ENCODE results near the gene MIGA1. TPM values are rescaled to one million over a fixed set of nuclear protein-coding genes. Genes with fewer than 3 reads are reported as not detected.

Gene MIGA1
- total and polyA plus RNA-seq, 9 of the 15 experiments (the other 6 are each of a cell fraction or from before 2014, with no cell fraction given), result 1.6 to 5.1 (median 2.9) TPM

DNA sequence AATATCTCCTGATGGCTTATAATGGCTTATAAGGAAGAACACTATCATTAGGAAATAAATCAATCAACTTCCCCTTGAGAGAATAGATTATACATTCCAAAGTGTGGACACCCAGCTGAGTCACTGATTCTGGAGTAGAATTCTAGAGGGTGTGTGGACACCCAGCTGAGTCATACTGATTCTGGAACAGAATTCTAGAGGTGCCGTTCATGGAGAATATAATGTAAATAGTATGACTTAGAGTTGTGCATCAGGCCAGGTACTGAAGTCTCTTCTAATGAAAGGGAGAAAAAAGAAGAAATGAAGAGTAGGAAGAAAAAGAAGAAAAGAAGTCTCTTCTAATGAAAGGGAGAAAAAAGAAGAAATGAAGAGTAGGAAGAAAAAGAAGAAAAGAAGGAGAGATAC is 17.4 kb upstream of the MIGA1 start (continued):
- peak; percentile 35; the same call in 1 of the 2 replicates for TF ChIP-seq NCOR1 (IDR thresholded peaks at IDR 0.05)
- TF ChIP-seq SIN3A (IDR thresholded peaks at IDR 0.05; ENCODE audit: borderline replicate concordance in 2 of 2, control insufficient read depth in 1 of 2, low read depth in 2 of 2, low read length in 2 of 2), result no peak
- TF ChIP-seq, protein P1, sequence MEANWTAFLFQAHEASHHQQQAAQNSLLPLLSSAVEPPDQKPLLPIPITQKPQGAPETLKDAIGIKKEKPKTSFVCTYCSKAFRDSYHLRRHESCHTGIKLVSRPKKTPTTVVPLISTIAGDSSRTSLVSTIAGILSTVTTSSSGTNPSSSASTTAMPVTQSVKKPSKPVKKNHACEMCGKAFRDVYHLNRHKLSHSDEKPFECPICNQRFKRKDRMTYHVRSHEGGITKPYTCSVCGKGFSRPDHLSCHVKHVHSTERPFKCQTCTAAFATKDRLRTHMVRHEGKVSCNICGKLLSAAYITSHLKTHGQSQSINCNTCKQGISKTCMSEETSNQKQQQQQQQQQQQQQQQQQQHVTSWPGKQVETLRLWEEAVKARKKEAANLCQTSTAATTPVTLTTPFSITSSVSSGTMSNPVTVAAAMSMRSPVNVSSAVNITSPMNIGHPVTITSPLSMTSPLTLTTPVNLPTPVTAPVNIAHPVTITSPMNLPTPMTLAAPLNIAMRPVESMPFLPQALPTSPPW (CRISPR knock-in tag; IDR thresholded peaks at IDR 0.05), result peak; percentile 26; the same call in 1 of the 2 replicates
- no peak for TF ChIP-seq CCAR2 (IDR thresholded peaks at IDR 0.05; ENCODE audit: low read depth, low read length)
- no peak for TF ChIP-seq SMAD4 (CRISPR knock-in tag; conservative IDR thresholded peaks at IDR 0.05)
- TF ChIP-seq CXXC5 (CRISPR knock-in tag; IDR thresholded peaks at IDR 0.05), result peak; percentile 59; the same call in 1 of the 2 replicates
- TF ChIP-seq, protein P2, sequence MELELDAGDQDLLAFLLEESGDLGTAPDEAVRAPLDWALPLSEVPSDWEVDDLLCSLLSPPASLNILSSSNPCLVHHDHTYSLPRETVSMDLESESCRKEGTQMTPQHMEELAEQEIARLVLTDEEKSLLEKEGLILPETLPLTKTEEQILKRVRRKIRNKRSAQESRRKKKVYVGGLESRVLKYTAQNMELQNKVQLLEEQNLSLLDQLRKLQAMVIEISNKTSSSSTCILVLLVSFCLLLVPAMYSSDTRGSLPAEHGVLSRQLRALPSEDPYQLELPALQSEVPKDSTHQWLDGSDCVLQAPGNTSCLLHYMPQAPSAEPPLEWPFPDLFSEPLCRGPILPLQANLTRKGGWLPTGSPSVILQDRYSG (tag; conservative IDR thresholded peaks at IDR 0.05; ENCODE audit: low read depth), result no peak
- no peak for TF ChIP-seq EGR1 (conservative IDR thresholded peaks at IDR 0.05)
- no peak for TF ChIP-seq HLTF (IDR thresholded peaks at IDR 0.05)
- no peak for TF ChIP-seq ZNF507 (tag; conservative IDR thresholded peaks at IDR 0.05)
- TF ChIP-seq TAF7 (tag; IDR thresholded peaks at IDR 0.05), result no peak
- no peak for TF ChIP-seq TCFL5 (CRISPR knock-in tag; conservative IDR thresholded peaks at IDR 0.05)
- TF ChIP-seq THRAP3 (IDR thresholded peaks at IDR 0.05; ENCODE audit: borderline replicate concordance), result no peak
- peak; percentile 36; the same call in 1 of the 2 replicates for TF ChIP-seq CBFA2T3 (IDR thresholded peaks at IDR 0.05)
- peak; percentile 72 for TF ChIP-seq ARID1B (IDR thresholded peaks at IDR 0.05)
- TF ChIP-seq FIP1L1 (IDR thresholded peaks at IDR 0.05; ENCODE audit: low read depth, low read length, poor library complexity, severe bottlenecking), result no peak
- TF ChIP-seq RFX5 (IDR thresholded peaks at IDR 0.05; ENCODE audit: low read depth, low read length), result no peak
- no peak for TF ChIP-seq PRPF4 (IDR thresholded peaks at IDR 0.05; ENCODE audit: insufficient read depth, low read depth, low read length, poor library complexity, severe bottlenecking)
- TF ChIP-seq XRCC3 (IDR thresholded peaks at IDR 0.05), result no peak
- no peak for TF ChIP-seq ARID2 (IDR thresholded peaks at IDR 0.05)
- TF ChIP-seq SMARCC2 (IDR thresholded peaks at IDR 0.05; ENCODE audit: low read depth), result peak; percentile 62; the same call in 1 of the 2 replicates
- peak; percentile 28 to 100; a peak in 3 of 4 replicates for TF ChIP-seq ARNT (IDR thresholded peaks at IDR 0.05)
- TF ChIP-seq, protein P3, sequence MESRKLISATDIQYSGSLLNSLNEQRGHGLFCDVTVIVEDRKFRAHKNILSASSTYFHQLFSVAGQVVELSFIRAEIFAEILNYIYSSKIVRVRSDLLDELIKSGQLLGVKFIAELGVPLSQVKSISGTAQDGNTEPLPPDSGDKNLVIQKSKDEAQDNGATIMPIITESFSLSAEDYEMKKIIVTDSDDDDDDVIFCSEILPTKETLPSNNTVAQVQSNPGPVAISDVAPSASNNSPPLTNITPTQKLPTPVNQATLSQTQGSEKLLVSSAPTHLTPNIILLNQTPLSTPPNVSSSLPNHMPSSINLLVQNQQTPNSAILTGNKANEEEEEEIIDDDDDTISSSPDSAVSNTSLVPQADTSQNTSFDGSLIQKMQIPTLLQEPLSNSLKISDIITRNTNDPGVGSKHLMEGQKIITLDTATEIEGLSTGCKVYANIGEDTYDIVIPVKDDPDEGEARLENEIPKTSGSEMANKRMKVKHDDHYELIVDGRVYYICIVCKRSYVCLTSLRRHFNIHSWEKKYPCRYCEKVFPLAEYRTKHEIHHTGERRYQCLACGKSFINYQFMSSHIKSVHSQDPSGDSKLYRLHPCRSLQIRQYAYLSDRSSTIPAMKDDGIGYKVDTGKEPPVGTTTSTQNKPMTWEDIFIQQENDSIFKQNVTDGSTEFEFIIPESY (CRISPR knock-in tag; IDR thresholded peaks at IDR 0.05), result no peak
- TF ChIP-seq MAFF (IDR thresholded peaks at IDR 0.05; ENCODE audit: low read length), result peak; percentile 89
- no peak for TF ChIP-seq HDAC3 (IDR thresholded peaks at IDR 0.05; ENCODE audit: borderline replicate concordance, partially characterized antibody)

All from K562 (cell line).